ENCODE data around the gene GORASP2.

Gene GORASP2

GRCh38 chr2:170887496-170887895 is 41.6 kb upstream of the GORASP2 start:
- Histone ChIP-seq H3F3A (ENCODE audit: insufficient read depth, low read length) (no peaks in the 10 kb centered on the region), H3K9me3 (ENCODE audit: low read length) (no peaks in the 10 kb centered on the region), H3K4me1 (ENCODE audit: insufficient read depth, low read length, severe bottlenecking) (no peaks in the 10 kb centered on the region), H2AFZ (ENCODE audit: low read length) (no peak overlapping the region), H3K79me2 (ENCODE audit: insufficient read depth, low read length) (no peaks in the 10 kb centered on the region), H3K27me3 (ENCODE audit: insufficient read depth, low read length) (no peaks in the 10 kb centered on the region), H3K36me3 (ENCODE audit: insufficient read depth, low read length) (no peaks in the 10 kb centered on the region), H4K20me1 (ENCODE audit: insufficient read depth, low read length) (no peaks in the 10 kb centered on the region), H3K4me2 (ENCODE audit: low read length) (no peak overlapping the region), H3K9ac (ENCODE audit: low read length) (no peak overlapping the region), H3K9me2 (ENCODE audit: low read depth, low read length) (no peaks in the 10 kb centered on the region), H3K4me3 (ENCODE audit: low read depth, low read length, poor library complexity, severe bottlenecking) (no peak overlapping the region), H3K27ac (ENCODE audit: low read depth, low read length, poor library complexity, severe bottlenecking) (no peak overlapping the region)
- no peak for TF ChIP-seq CTCF (IDR thresholded peaks at IDR 0.05; ENCODE audit: low read length)
- no peak for TF ChIP-seq EZH2 (IDR thresholded peaks at IDR 0.05; ENCODE audit: borderline replicate concordance, low read length)

GRCh38 chr2:170887896-170888295 is 41.2 kb upstream of the GORASP2 start:
- Histone ChIP-seq H3K4me1 (ENCODE audit: insufficient read depth, low read length, severe bottlenecking) (no peaks in the 10 kb centered on the region), H4K20me1 (ENCODE audit: insufficient read depth, low read length) (no peaks in the 10 kb centered on the region), H3K9me3 (ENCODE audit: low read length) (no peaks in the 10 kb centered on the region), H3K27ac (ENCODE audit: low read depth, low read length, poor library complexity, severe bottlenecking) (no peak overlapping the region), H3K9me2 (ENCODE audit: low read depth, low read length) (no peaks in the 10 kb centered on the region), H3K36me3 (ENCODE audit: insufficient read depth, low read length) (no peaks in the 10 kb centered on the region), H3K79me2 (ENCODE audit: insufficient read depth, low read length) (no peaks in the 10 kb centered on the region), H3K27me3 (ENCODE audit: insufficient read depth, low read length) (no peaks in the 10 kb centered on the region), H3F3A (ENCODE audit: insufficient read depth, low read length) (no peaks in the 10 kb centered on the region), H3K9ac (ENCODE audit: low read length) (no peak overlapping the region), H3K4me3 (ENCODE audit: low read depth, low read length, poor library complexity, severe bottlenecking) (no peak overlapping the region), H3K4me2 (ENCODE audit: low read length) (no peak overlapping the region), H2AFZ (ENCODE audit: low read length) (no peak overlapping the region)
- TF ChIP-seq EZH2 (IDR thresholded peaks at IDR 0.05; ENCODE audit: borderline replicate concordance, low read length) (no peak), CTCF (IDR thresholded peaks at IDR 0.05; ENCODE audit: low read length) (no peak)

- Histone ChIP-seq H4K20me1 (ENCODE audit: insufficient read depth, low read length) (no peaks in the 10 kb centered on the region), H3K9me3 (ENCODE audit: low read length) (no peaks in the 10 kb centered on the region), H3K27ac (ENCODE audit: low read depth, low read length, poor library complexity, severe bottlenecking) (no peak overlapping the region), H3K9ac (ENCODE audit: low read length) (no peak overlapping the region), H3K36me3 (ENCODE audit: insufficient read depth, low read length) (no peaks in the 10 kb centered on the region), H3K4me2 (ENCODE audit: low read length) (no peak overlapping the region), H3K27me3 (ENCODE audit: insufficient read depth, low read length) (no peaks in the 10 kb centered on the region), H3K9me2 (ENCODE audit: low read depth, low read length) (no peaks in the 10 kb centered on the region), H3K4me3 (ENCODE audit: low read depth, low read length, poor library complexity, severe bottlenecking) (no peak overlapping the region), H3K4me1 (ENCODE audit: insufficient read depth, low read length, severe bottlenecking) (no peaks in the 10 kb centered on the region), H2AFZ (ENCODE audit: low read length) (no peak overlapping the region), H3K79me2 (ENCODE audit: insufficient read depth, low read length) (no peaks in the 10 kb centered on the region), H3F3A (ENCODE audit: insufficient read depth, low read length) (no peaks in the 10 kb centered on the region)
- TF ChIP-seq EZH2 (IDR thresholded peaks at IDR 0.05; ENCODE audit: borderline replicate concordance, low read length) (no peak), CTCF (IDR thresholded peaks at IDR 0.05; ENCODE audit: low read length) (no peak)
These were observed 37.2 kb upstream of the GORASP2 start for GRCh38 chr2:170891893-170892292.

Measured in OCI-LY1 (cell line).